Inflammatory macrophage treated with lipopolysaccharide for 4 hours (primary cell): Measurements from ENCODE around the gene IL19.

Source experiments
- DNase-seq: peaks from one replicate; pipeline ENCODE4 v3.0.0-alpha.2; 2020

Gene IL19

DNA sequence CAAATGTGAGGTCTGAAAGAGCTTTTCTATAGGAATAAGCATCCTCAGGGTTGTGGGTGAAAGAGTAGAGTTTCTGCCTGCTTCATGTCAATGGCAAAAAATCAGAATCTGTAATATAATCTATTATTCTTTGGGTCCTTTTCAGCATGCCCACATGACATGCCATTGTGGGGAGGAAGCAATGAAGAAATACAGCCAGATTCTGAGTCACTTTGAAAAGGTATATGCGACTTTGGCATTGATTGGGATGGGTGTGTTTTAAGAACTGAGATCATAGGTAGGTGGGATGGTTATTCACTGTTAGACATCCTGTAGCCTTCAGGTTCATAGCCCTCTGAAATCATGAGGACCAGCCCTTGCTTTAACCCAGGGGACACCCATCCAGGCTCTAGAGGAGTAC lies 96.7 kb downstream of the IL19 start:
- DNase-seq: no peak

DNA sequence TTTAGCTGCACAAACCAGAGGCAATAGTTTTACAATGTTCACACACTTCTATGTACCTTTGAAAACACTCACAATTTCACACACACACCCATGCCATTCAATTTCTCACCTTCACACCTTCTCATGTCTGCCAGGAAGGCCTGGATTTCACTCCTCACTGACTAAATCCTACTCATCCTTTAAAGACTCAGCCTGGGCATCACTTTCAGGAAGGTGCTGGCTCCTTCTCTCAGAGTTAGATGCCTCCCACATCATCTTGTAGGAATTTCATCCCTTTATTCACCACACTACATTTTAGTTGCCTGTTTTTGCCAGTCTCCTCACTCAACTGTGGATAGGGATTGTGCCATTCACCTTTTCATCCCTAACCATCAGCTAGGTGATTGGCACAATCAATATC lies 97.1 kb downstream of the IL19 start:
- no peak for DNase-seq

DNA sequence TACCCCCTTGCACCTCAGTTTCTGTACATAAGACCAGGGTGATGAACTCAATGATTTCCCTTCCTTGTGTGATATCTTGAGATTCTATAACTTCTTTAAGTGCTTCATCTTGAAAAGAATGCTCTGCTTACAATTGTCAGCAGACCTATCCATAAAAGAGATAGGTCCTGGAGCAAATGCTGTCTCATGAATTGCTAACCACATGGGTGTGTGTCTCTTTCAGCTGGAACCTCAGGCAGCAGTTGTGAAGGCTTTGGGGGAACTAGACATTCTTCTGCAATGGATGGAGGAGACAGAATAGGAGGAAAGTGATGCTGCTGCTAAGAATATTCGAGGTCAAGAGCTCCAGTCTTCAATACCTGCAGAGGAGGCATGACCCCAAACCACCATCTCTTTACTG lies 97.7 kb downstream of the IL19 start:
- DNase-seq: no peak

DNA sequence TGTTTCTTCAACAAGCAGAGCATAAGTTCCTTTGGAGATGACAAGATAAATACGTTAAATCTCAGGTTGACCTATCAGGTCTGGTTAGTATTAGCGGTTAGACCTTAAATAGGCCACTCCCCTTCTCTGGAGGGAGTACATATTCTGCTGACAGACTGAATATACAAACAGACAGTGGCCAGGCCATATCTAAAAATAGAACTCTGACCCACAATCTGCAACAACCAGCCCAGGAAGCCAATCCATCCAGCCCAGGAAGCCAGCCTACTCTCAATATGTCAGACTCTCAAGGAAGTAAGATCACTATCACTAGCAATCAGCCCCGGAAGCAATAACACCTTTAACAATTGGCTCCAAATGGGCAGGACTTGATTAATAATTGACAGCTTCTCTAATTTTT lies 101.6 kb downstream of the IL19 start:
- no peak for DNase-seq

DNA sequence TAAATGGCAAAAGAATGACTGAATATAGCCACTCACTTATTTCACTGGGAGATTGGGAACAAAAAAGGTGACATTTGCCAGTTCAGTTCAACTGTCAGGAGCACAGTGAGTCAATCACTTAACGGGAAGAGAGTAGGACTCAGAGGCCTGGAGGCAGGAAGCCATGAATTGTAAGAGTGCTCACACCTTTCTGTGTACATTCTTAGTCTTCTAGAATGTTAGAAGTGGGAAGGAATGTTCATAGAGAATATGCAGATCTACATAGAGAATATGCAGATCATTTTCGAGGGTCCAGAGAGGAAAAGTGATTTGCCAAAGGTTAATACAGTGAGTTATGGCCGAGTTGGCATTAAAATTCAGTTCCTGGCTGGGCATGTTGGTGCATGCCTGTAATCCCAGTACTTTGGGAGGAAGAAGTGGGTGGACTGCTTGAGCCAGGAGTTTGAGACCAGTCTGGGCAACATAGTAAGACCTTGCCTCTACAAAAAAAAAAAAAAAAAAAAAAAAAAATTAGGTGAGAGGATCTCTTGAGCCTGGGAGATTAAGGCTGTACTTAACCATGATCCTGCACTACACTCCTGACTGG lies 103.1 kb downstream of the IL19 start:
- DNase-seq: no peak

DNA sequence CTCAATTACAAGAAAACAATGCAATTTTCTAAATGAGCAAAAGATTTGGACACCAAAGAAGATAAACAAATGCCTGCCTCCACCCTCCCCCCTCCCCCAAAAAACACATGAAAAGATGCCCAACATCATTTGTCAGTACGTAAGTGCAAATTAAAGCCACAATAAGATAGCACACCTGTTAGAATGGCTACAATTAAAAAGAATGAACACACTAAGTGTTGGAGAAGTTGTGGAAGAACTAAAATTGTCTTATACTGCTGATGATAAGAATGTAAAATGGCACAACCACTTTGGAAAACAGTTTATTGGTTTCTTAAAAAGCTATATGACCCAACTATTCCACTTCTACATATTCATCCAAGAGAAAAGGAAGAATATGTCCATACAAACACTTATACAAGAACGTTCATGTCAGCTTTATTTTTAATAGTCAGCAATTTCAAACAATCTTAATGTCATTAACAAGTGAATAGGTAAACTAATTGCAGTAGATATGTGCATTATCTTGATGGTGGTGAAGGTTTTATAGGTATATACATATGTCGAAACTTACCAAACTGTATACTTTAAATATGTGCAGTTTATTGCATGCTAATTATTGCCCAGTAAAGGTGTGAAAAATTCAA lies 105.3 kb downstream of the IL19 start:
- DNase-seq: no peak

DNA sequence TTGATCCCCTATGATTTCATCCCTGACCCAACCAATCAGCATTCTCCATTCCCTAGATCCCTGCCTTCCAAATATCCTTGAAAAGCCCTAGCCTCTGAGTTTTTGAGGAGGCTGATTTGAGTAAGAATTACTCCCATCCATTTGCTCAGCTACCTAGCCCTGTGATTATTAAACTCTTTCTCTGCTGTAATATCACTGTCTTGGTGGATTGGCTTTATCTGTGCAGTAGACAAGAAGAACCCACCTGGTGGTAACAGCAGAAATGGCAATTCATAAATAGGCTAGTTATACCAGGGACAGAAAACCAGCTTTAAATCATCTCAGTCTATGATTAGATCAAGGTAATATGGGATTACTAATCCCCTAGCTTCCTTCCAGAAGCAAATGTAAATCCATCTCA lies 107.9 kb downstream of the IL19 start:
- DNase-seq: no peak

DNA sequence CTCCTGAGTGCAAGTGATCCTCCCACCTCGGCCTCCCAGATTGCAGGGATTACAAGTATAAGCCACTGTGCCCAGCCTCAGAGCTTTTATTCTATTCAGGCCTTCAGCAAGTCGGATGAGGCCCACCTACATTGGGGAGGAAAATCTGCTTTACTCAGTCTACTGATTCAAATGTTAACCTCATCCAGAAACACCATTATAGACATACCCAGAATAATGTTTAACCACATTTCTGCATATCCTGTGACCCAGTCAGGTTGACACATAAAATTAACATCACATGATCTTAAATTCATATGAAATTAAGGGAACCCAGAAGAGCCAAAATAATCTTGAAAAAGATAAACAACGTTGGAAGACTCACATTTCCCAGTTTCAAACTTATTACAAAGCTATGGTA lies 109.7 kb downstream of the IL19 start:
- no peak for DNase-seq

DNA sequence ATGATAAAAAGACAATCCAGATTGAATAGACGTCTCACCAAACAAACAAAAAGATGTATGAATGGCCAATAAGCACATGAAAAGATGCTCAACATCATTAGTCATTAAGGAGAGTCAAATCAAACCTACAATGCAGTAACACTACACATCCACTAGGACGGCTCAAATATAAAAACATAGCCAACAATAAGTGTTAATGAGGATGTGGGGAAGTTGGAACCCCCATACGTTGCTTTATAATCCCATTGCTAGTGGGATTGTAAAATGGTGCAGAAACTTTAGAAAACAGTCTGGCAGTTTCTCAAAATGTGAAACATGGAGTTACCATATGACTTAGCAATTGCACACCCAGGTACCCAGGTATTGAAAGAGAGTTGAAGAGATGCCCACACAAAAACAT lies 112.0 kb downstream of the IL19 start:
- DNase-seq: peak; percentile 7

DNA sequence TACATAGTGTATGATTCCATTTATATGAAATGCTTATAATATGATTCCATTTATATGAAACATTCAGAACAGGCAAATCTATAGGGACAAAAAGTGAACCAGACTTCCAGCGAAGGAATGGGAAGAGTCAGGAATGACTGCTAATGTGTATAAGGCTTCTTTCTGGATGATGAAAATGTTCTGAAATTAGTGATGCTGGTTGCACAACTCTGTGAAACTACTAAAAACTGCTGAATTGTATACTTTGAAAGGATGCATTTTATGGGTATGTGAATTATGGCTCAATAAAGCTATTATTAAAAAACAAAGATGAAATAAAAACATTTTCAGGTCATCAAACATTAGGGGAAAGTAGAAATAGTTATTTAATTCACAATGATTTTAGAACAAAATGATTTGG lies 112.6 kb downstream of the IL19 start:
- no peak for DNase-seq

DNA sequence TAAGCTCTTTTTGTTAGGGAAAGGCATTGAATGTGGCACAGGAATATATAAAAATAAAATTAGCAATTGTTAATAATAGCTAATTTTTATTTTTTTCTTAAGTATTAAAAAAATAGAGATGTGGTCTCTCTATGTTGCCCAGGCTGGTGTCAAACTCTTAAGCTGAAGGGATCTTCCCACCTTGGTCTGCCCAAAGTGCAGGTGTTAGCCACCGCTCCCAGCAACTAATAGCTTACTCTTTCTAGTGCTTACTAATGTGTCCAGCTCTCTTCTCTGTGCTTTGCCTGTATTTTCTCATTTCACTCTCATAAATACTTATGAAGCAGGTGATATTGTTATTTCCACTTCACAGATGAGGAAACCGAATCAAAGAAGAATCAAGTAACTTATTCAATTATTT lies 113.3 kb downstream of the IL19 start:
- DNase-seq: no peak

DNA sequence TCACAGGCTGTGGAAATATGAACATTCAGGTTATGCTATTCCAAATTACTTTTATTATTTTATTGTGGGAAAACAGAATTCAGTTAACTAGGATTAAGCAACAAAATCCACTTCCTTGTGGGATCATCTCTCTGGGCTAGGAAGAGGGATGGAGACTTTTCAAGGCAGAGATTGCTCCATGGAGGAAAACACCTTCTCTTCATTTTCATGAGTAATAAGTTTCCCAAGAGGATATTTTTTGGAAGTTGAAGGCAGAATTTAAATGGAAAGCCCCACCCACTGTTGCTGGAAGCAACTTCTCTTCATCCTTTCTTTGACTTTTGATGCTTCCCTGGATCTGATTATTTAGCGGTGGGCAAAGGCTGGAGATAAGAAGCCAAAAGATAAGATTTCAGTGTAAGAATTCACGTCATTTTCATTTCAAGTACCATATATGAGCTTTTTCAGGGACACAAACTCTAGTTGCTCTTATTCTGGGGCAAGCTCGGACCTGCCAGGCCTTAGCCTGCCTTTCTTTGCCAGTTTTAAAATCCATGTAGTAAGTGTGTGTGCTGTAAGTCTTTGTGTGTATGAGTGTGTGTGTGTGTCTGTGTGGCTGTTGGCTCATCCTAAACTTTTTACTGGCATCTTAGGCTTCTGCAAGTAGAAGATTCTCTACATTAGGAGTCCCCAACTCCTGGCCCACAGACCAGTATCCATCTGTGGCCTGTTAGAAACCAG lies 114.9 kb downstream of the IL19 start:
- no peak for DNase-seq

DNA sequence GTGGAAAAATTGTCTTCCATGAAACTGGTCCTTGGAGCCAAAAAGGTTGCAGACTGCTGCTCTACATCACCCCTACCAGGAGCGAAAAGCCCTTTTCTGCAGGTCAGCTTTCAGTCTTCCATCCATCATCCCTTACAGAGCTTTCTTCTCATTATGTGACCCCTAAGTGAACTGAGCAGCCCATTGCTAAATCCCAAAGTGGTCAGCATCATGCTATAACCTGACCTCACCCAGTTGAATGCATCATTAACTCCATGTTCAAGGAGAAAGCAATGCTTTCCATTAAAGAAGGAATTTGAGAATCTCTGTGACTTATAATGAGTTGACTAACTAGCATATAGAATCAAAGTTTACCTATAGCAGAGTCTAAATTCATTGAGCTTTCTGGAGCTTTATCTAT lies 116.3 kb downstream of the IL19 start:
- no peak for DNase-seq

DNA sequence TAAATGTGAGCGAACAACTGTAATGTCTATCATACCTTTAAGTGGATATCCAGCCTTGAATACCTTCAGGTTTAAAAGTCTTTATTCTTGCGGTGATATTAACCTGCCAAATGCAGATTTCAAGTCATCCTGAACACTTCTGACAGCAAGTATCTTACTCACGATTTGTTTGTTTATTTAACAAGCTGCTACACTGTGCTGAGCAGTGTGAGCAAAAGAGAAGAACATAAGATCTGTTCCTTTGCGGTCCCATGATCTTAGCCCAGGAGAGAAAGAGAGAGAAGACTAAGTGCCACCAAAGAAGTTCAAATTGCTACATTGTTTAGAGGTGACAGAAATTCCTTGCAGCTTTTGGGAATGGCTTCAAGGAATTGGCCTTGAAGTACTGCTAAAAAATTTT lies 117.1 kb downstream of the IL19 start:
- DNase-seq: no peak

DNA sequence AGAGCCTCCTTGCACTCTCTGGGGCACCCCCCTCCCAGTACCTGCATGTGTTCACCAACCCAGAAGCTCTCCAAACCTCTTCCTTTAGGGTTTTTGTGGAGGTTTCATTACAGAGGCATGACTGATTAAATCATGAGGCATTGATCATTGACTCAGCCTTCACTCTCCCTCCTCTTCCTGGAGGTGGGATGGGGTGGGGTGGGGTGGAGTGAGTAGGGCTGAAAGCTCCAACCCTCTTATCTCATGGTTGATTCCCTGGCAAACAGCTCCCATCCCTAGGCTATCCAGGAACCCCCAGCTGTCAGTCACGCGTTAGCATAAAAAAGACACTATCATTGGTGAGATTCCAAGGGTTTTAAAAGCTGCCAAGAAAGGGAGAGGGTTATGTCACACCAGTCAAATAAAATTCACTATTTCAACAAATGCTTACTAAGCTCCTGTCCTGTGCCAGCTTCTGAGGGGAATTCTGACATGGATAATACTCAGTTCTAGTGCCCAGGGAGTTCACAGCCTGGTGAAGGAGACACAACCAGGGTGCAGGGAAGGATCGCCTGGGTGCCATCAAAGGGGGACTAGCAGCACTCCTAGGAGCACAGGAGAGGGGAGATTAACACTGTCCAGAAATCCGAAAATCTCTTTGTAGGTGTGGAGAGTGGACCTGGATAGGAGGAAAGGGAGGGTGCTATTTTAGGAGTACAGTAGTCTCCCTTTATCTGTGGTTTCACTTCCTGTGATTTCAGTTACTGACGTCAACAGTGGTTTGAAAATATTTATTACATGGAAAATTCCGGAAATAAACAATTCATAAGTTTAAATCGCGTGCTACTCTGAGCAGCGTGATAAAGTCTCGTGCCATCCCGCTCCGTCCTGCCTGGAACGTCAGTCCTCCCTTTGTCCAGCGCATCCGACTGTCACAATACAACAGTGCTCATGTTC lies 119.8 kb downstream of the IL19 start:
- peak; percentile 86 for DNase-seq

DNA sequence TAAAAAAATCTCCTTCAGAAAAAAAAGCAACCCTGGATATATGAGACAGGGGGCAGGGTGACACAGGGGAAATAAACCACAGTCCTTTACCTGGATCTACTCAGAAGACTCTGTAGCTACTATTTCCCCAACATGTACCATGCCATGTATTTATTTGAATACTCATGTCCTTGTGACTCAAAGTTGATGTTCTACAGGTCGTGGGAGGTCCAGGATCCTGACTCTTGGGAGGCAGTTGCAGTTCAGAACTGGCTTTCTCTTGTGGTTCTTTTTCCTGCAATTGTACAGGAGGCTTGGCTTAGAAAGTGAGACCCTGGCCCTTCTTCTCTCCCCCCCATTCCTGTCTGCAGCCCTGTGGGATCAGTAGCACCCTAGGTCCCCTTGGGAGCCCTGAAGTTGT lies 120.8 kb downstream of the IL19 start:
- DNase-seq: peak; percentile 9
